Stimulated activated effector memory CD8-positive, alpha-beta T cell treated with anti-CD3 and anti-CD28 coated beads, Interleukin-12 subunit alpha, Interleukin-12 subunit beta, amount 100 ng/mL, for 72 hours (primary cell): ENCODE results near the gene VWA3B.

Experiments used
- ATAC-seq: fragments of 150-1000 bp; cut with Tn5 transposase; 2 replicates; pipeline ENCODE4 v1.10.0; 2021
- DNase-seq, 2 donors: peaks; one replicate each; pipeline ENCODE4 v3.0.0; 2021 to 2022; ENCODE audit warnings: low spot score in 2 of 2
- H3K27ac Mint-ChIP-seq: one replicate; pipeline ENCODE4 v1.8.0; 2022; ENCODE audit warnings: mild to moderate bottlenecking, mixed read lengths
- H3K36me3 Mint-ChIP-seq: one replicate; pipeline ENCODE4 v1.8.0; 2022; ENCODE audit warnings: mild to moderate bottlenecking, mixed read lengths
- H3K4me1 Mint-ChIP-seq: one replicate; pipeline ENCODE4 v1.8.0; 2022; ENCODE audit warnings: mixed read lengths
- H3K4me3 Mint-ChIP-seq: one replicate; pipeline ENCODE4 v1.8.0; 2022; ENCODE audit warnings: mild to moderate bottlenecking, mixed read lengths
- H3K9me3 Mint-ChIP-seq: one replicate; pipeline ENCODE4 v1.8.0; 2022; ENCODE audit warnings: mixed read lengths

Gene VWA3B

DNA sequence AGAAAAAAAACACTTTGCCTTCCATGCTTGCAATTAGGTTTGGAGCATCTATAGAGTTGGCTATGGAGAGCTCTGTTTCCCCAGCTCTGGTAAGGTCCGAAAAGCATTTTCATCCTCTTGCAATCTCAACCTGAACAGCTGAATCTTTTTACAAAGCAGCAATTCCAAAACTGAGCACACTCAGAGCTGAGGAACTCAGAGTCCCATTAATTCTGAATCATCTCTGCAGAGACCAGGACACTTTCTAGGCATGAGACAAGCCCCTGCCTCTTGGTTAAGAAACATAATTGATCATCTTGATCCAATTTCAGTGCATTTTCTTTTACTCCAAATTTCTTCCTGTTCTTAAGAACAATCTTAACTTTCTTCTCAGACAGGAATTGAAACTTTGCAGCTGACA, 263.4 kb downstream of the VWA3B start:
- Mint-ChIP-seq H3K4me3 (no peak overlapping the region), H3K9me3 (no peaks in the 10 kb centered on the region), H3K27ac (no peak overlapping the region), H3K4me1 (peaks cover 7% of the 10 kb centered on the region), H3K36me3 (no peaks in the 10 kb centered on the region)
- no peak for ATAC-seq
- DNase-seq: no peak

GRCh38 chr2:98355881-98356280, 268.9 kb downstream of the VWA3B start:
- Mint-ChIP-seq H3K27ac (no peak overlapping the region), H3K36me3 (no peaks in the 10 kb centered on the region), H3K4me3 (no peak overlapping the region), H3K4me1 (no peaks in the 10 kb centered on the region), H3K9me3 (no peaks in the 10 kb centered on the region)
- no peak for DNase-seq
- ATAC-seq: no peak

- no peaks in the 10 kb centered on the region for H3K9me3 Mint-ChIP-seq
- no peaks in the 10 kb centered on the region for H3K36me3 Mint-ChIP-seq
- no peak overlapping the region for H3K27ac Mint-ChIP-seq
- H3K4me1 Mint-ChIP-seq: no peaks in the 10 kb centered on the region
- ATAC-seq: no peak
- no peak for DNase-seq
- H3K4me3 Mint-ChIP-seq: no peak overlapping the region
Measured at GRCh38 chr2:98356729-98357128, 269.8 kb downstream of the VWA3B start.

DNA sequence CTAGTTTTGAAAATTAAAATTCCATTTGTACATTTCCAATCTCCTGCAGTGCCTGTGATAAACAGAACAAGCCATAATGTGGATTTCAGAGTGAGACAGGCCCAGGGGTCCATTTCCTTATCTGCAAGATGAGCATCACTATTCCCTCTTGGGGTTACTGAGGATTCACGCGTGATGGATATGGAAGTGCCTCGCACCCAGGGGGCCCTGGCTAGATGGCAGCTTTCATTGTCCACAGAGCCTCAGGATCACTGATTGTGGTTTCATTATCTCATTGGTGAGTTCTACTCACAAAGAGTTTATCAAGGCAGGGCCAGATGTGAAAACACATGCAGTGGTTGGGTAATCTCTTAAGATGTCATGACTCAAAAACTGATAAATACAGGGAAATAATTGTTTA, 270.9 kb downstream of the VWA3B start:
- DNase-seq (no peak), ATAC-seq (no peak)
- no peak overlapping the region for H3K4me3 Mint-ChIP-seq
- H3K36me3 Mint-ChIP-seq: no peaks in the 10 kb centered on the region
- H3K27ac Mint-ChIP-seq: no peak overlapping the region
- no peaks in the 10 kb centered on the region for H3K9me3 Mint-ChIP-seq
- no peaks in the 10 kb centered on the region for H3K4me1 Mint-ChIP-seq

DNA sequence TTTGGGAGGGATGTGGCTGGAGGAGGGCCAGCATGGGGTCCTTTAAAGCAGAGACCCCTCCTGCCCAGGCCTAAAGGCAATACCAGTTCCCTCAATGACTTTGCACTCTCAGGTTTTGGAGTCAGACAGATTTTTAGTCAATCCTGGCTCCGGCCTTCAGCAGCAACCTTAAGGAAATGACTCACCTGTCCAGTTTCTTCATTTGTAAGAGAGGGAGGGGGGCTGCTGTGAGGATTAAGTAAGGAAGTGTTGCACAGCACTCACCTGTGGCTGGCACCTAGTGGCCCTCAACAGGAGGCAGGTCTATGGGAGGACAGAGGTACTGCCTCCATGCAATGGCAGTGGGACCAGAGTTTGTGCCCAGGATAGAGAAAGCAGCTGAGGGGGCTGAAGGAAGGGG, 273.0 kb downstream of the VWA3B start:
- no peak overlapping the region for H3K4me3 Mint-ChIP-seq
- no peak overlapping the region for H3K27ac Mint-ChIP-seq
- ATAC-seq: no peak
- no peaks in the 10 kb centered on the region for H3K9me3 Mint-ChIP-seq
- no peaks in the 10 kb centered on the region for H3K4me1 Mint-ChIP-seq
- no peaks in the 10 kb centered on the region for H3K36me3 Mint-ChIP-seq
- DNase-seq: no peak
